Smooth muscle cell (in vitro differentiated cells): Measurements from ENCODE around the gene PIN1. TPM values are rescaled to one million over a fixed set of nuclear protein-coding genes. Genes with fewer than 3 reads are reported as not detected.

Experiments used
- DNase-seq: peaks from one replicate; lab custom pipeline; 2025; ENCODE audit not compliant: unreplicated experiment; lab: John Stamatoyannopoulos, UW
- H2AFZ ChIP-seq: fragments of 200-600 bp; sonication (generic); 2 replicates; pipeline ENCODE4 v1.6.0; 2016; ENCODE audit warnings: antibody characterized with exemption, low read depth, mild to moderate bottlenecking
- H3F3A ChIP-seq: fragments of 200-600 bp; sonication (generic); 2 replicates; pipeline ENCODE4 v1.6.0; 2017; ENCODE audit warnings: antibody characterized with exemption, low read depth
- H3K27ac ChIP-seq: fragments of 200-600 bp; sonication (generic); 2 replicates; pipeline ENCODE4 v1.5.1; 2016; ENCODE audit warnings: low read depth, mild to moderate bottlenecking
- H3K27me3 ChIP-seq: fragments of 200-600 bp; sonication (generic); 2 replicates; pipeline ENCODE4 v1.6.1; 2016; ENCODE audit warnings: low read depth, mild to moderate bottlenecking
- H3K36me3 ChIP-seq: fragments of 200-600 bp; sonication (generic); 2 replicates; pipeline ENCODE4 v1.5.1; 2016; ENCODE audit warnings: low read depth
- H3K4me1 ChIP-seq: fragments of 200-600 bp; sonication (generic); 2 replicates; pipeline ENCODE4 v1.5.1; 2016; ENCODE audit warnings: low read depth
- H3K4me2 ChIP-seq: fragments of 200-600 bp; sonication (generic); 2 replicates; pipeline ENCODE4 v1.6.0; 2016; ENCODE audit warnings: mild to moderate bottlenecking
- H3K4me3 ChIP-seq: fragments of 200-600 bp; sonication (generic); 2 replicates; pipeline ENCODE4 v1.5.1; 2016; ENCODE audit warnings: mild to moderate bottlenecking
- H3K79me2 ChIP-seq: fragments of 200-600 bp; sonication (generic); 2 replicates; pipeline ENCODE4 v1.6.0; 2016; ENCODE audit warnings: low read depth, mild to moderate bottlenecking
- H3K9ac ChIP-seq: fragments of 200-600 bp; sonication (generic); 2 replicates; pipeline ENCODE4 v1.6.0; 2016; ENCODE audit warnings: low read depth
- H3K9me3 ChIP-seq: fragments of 200-600 bp; sonication (generic); replicated peaks from 2 replicates; pipeline ENCODE4 v1.5.1; 2016; ENCODE audit warnings: low read depth
- H4K20me1 ChIP-seq: fragments of 200-600 bp; sonication (generic); 2 replicates; pipeline ENCODE4 v1.6.0; 2016; ENCODE audit warnings: low read depth
- CTCF ChIP-seq: fragments of 200-600 bp; sonication (generic); IDR thresholded peaks from 2 replicates; pipeline ENCODE4 v1.5.1; 2017; ENCODE audit warnings: borderline replicate concordance, mild to moderate bottlenecking, antibody characterized with exemption; ENCODE audit not compliant: insufficient read depth, poor library complexity, severe bottlenecking
- WGBS: methylation state at CpG from one replicate; pipeline ENCODE4 v1.1.7; 2016; ENCODE audit warnings: low lambda C conversion rate; 5-methylcytosine and 5-hydroxymethylcytosine counted together
- polyA plus RNA-seq: library from polyadenylated mRNA; unstranded; fragments of >200 nt; fragmentation: Nextera tagmentation; extraction: Ambion mirVana; gene quantifications from 2 replicates; pipeline ENCODE4 v1.2.1, GENCODE V29; 2016
- total RNA-seq: library from RNA; depleted of rRNA; stranded (reverse); fragments of >200 nt; gene quantifications from 2 replicates; pipeline ENCODE4 v1.2.3, GENCODE V29; 2014

PIN1 gene
- total RNA-seq (68.0 and 73.0 TPM in 2 replicates), polyA plus RNA-seq (127 and 149 TPM in 2 replicates)

- peak; percentile 95 for DNase-seq
- H3K27ac ChIP-seq: no peak within 1 kb of the TSS
- H3K4me3 ChIP-seq: peak within 1 kb of the TSS; percentile 77
- H2AFZ ChIP-seq: no peak within 1 kb of the TSS
- H3K4me2 ChIP-seq: peak within 1 kb of the TSS; percentile 100
- peak within 1 kb of the TSS; percentile 75 for H3K9ac ChIP-seq
- TF ChIP-seq CTCF: peak; percentile 43
- H3K27me3 ChIP-seq: no peaks in the 10 kb centered on the region
- no peaks in the 10 kb centered on the region for H3K36me3 ChIP-seq
- H4K20me1 ChIP-seq: peaks cover 2% of the 10 kb centered on the region
- H3F3A ChIP-seq: peaks cover 2% of the 10 kb centered on the region
- H3K79me2 ChIP-seq: peaks cover 35% of the 10 kb centered on the region
- WGBS: 1% methylated on average over 38 of the region's 73 CpGs
- peaks cover 6% of the 10 kb centered on the region for H3K4me1 ChIP-seq
- no peaks in the 10 kb centered on the region for H3K9me3 ChIP-seq
Measured at GRCh38 chr19:9834726-9835506, at the start of gene PIN1. TSS of gene PIN1 (plus strand) at chr19:9835318. CDS start at chr19:9835345, 27 bp downstream.

- Histone ChIP-seq H3K27ac (peak overlapping the region; percentile 80), H3K79me2 (peaks cover 29% of the 10 kb centered on the region), H2AFZ (peak overlapping the region; percentile 47), H3F3A (peaks cover 51% of the 10 kb centered on the region), H4K20me1 (no peaks in the 10 kb centered on the region), H3K4me2 (peak overlapping the region; percentile 82), H3K9ac (peak overlapping the region; percentile 46), H3K4me3 (peak overlapping the region; percentile 68), H3K36me3 (no peaks in the 10 kb centered on the region), H3K4me1 (peaks cover 23% of the 10 kb centered on the region), H3K9me3 (no peaks in the 10 kb centered on the region), H3K27me3 (no peaks in the 10 kb centered on the region)
- peak; percentile 96 for DNase-seq
- 1% methylated on average over 43 of the region's 74 CpGs for WGBS
- no peak for TF ChIP-seq CTCF
Measured at GRCh38 chr19:9785367-9786331, 49.5 kb upstream of the PIN1 start.

- H3K4me2 ChIP-seq: peak overlapping the region; percentile 82
- peaks cover 57% of the 10 kb centered on the region for H3F3A ChIP-seq
- peak overlapping the region; percentile 68 for H3K4me3 ChIP-seq
- H4K20me1 ChIP-seq: no peaks in the 10 kb centered on the region
- no peak for TF ChIP-seq CTCF
- H3K9ac ChIP-seq: no peak overlapping the region
- no peaks in the 10 kb centered on the region for H3K9me3 ChIP-seq
- 64% methylated on average over 9 of the region's 9 CpGs for WGBS
- H3K27me3 ChIP-seq: no peaks in the 10 kb centered on the region
- H3K36me3 ChIP-seq: no peaks in the 10 kb centered on the region
- H3K4me1 ChIP-seq: peaks cover 29% of the 10 kb centered on the region
- H3K27ac ChIP-seq: peak overlapping the region; percentile 77
- H2AFZ ChIP-seq: no peak overlapping the region
- DNase-seq: no peak
- peaks cover 22% of the 10 kb centered on the region for H3K79me2 ChIP-seq
Measured at GRCh38 chr19:9786342-9786741, 48.8 kb upstream of the PIN1 start.
